Stimulated activated naive CD8-positive, alpha-beta T cell treated with anti-CD3 and anti-CD28 coated beads, Interleukin-15, amount 100 ng/mL, for 72 hours (primary cell): ENCODE data around the gene DEFB125.
"Not testable (repeated sequence)": the region's sequence is repeated elsewhere in the genome, so short reads cannot be mapped to it uniquely, and the experiment has no call there.

Experiments used
- ATAC-seq: fragments of 150-1000 bp; cut with Tn5 transposase; 2 replicates; pipeline ENCODE4 v1.10.0; 2021; ENCODE audit warnings: mild to moderate bottlenecking, moderate library complexity
- DNase-seq, 2 donors: peaks; one replicate each; pipeline ENCODE4 v3.0.0; 2021 to 2022
- H3K27ac Mint-ChIP-seq, 2 donors: one replicate each; pipeline ENCODE4 v1.8.0; 2022; ENCODE audit warnings: mild to moderate bottlenecking in 2 of 2, mixed read lengths in 2 of 2, moderate library complexity in 2 of 2
- H3K27me3 Mint-ChIP-seq: one replicate; pipeline ENCODE4 v1.8.0; 2022; ENCODE audit warnings: mixed read lengths
- H3K4me1 Mint-ChIP-seq: one replicate; pipeline ENCODE4 v1.8.0; 2022; ENCODE audit warnings: mild to moderate bottlenecking, mixed read lengths
- H3K4me3 Mint-ChIP-seq, 2 donors: one replicate each; pipeline ENCODE4 v1.8.0; 2022; ENCODE audit warnings: mild to moderate bottlenecking in 2 of 2, mixed read lengths in 2 of 2, moderate library complexity in 1 of 2
- H3K9me3 Mint-ChIP-seq, 2 donors: one replicate each; pipeline ENCODE4 v1.8.0; 2022; ENCODE audit warnings: mixed read lengths in 2 of 2

DEFB125 gene

DNA sequence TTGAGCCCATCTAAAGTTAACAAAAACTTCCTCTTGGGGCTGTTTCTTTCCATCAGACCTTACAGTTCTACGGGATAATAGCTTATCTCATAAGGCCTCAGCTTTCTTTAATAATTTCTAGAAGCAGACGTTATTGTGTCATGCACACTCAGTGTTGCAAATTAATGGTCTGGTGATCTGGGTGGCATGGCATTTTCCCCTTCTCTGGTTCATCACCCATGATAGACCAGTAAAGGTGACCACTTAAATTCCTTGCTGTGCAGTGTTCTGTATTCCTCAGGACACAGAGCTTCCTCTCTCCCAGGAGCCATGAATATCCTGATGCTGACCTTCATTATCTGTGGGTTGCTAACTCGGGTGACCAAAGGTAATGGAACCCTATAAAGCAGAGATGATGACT lies at the start of gene DEFB125:
TSS of gene DEFB125 (plus strand) at position 272 of the 400 bp plus-strand sequence. CDS start at position 310, 38 bp downstream.
- DNase-seq (no peak), ATAC-seq (no peak)
- H3K4me3 Mint-ChIP-seq: no peak within 1 kb of the TSS
- peaks cover 63% of the 10 kb centered on the region for H3K27me3 Mint-ChIP-seq
- H3K4me1 Mint-ChIP-seq: no peaks in the 10 kb centered on the region
- no peaks in the 10 kb centered on the region for H3K9me3 Mint-ChIP-seq
- no peak within 1 kb of the TSS for H3K27ac Mint-ChIP-seq

DNA sequence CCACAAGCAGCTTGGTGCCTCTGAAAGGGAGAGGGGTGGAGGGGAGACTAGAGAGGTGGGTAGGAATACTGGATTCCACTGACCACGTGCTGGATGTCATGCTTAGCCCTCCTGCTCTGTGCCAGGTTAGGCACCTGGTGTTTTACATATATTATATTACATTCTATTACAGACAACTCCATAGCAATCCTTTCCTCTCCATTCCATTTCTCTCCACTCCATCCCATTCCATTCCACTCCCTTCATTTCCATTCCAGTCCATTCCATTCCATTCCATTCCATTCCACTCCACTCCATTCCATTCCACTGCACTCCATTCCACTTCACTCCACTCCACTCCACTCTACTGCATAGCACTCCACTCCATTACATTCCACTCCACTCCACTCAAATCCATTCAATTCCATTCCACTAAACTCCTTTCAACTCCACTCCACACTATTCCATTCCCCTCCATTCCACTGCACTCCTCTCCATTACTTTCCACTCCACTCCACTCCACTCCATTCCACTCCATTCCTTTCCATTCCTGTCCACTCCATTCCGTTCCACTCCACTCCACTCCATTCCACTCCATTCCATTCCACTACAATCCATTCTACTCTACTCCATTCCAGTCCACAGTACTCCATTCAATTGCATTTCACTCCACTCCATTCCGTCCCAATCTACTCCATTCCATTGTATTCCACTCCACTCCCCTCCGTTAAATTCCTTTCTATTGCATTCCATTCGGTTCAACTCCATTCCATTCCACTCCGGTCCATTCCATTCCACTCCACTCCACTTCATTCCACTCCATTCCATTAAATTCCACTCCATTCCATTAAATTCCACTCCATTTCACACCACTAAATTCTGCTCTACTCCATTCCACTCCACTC lies 27.2 kb upstream of the DEFB125 start:
- no peaks in the 10 kb centered on the region for H3K4me1 Mint-ChIP-seq
- DNase-seq (no peak), ATAC-seq (no peak)
- H3K27me3 Mint-ChIP-seq: no peaks in the 10 kb centered on the region
- no peak overlapping the region for H3K4me3 Mint-ChIP-seq
- H3K27ac Mint-ChIP-seq: no peak overlapping the region
- H3K9me3 Mint-ChIP-seq: no peaks in the 10 kb centered on the region

- DNase-seq: no peak
Measured at GRCh38 chr20:61230-61629, 26.2 kb upstream of the DEFB125 start.

GRCh38 chr20:61757-62156 lies 25.7 kb upstream of the DEFB125 start:
- H3K4me1 Mint-ChIP-seq: no peaks in the 10 kb centered on the region
- ATAC-seq (no peak), DNase-seq (no peak)
- H3K27me3 Mint-ChIP-seq: no peaks in the 10 kb centered on the region
- H3K9me3 Mint-ChIP-seq: no peaks in the 10 kb centered on the region
- H3K27ac Mint-ChIP-seq: no peak overlapping the region
- H3K4me3 Mint-ChIP-seq: no peak overlapping the region

More at GRCh38 chr20:61230-61629, 26.2 kb upstream of the DEFB125 start:
- H3K27ac Mint-ChIP-seq: no peak overlapping the region
- no peak overlapping the region for H3K4me3 Mint-ChIP-seq
- H3K9me3 Mint-ChIP-seq: no peaks in the 10 kb centered on the region
- H3K27me3 Mint-ChIP-seq: no peaks in the 10 kb centered on the region
- H3K4me1 Mint-ChIP-seq: no peaks in the 10 kb centered on the region
- ATAC-seq: no peak

DNA sequence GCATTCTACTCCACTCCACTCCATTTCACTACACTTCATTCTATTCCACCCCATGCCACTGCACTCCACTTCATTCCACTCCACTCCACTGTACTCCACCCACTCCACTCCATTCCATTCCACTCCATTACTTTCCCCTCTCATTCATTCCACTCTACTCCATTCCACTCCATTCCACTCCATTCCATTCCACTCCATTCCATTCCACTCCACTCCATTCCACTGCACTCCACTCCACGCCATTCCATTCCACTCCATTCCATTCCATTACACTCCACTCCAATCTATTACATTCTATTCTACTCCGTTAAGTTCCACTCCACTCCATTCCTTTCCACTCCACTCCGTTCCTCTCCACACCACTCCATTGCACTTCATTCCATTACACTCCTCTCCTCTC lies 25.0 kb upstream of the DEFB125 start:
- no peak overlapping the region for H3K4me3 Mint-ChIP-seq
- H3K9me3 Mint-ChIP-seq: no peaks in the 10 kb centered on the region
- no peak for ATAC-seq
- H3K4me1 Mint-ChIP-seq: no peaks in the 10 kb centered on the region
- H3K27me3 Mint-ChIP-seq: no peaks in the 10 kb centered on the region
- no peak overlapping the region for H3K27ac Mint-ChIP-seq
- no peak for DNase-seq

- DNase-seq (no peak), ATAC-seq (no peak)
- Mint-ChIP-seq H3K4me1 (no peaks in the 10 kb centered on the region), H3K9me3 (no peaks in the 10 kb centered on the region), H3K4me3 (no peak overlapping the region), H3K27me3 (peaks cover 1% of the 10 kb centered on the region), H3K27ac (no peak overlapping the region)
Measured at GRCh38 chr20:64026-64603, 23.4 kb upstream of the DEFB125 start.

GRCh38 chr20:64766-65322 lies 22.6 kb upstream of the DEFB125 start:
- peaks cover 6% of the 10 kb centered on the region for H3K27me3 Mint-ChIP-seq
- no peaks in the 10 kb centered on the region for H3K4me1 Mint-ChIP-seq
- no peak for DNase-seq
- H3K4me3 Mint-ChIP-seq: no peak overlapping the region
- H3K27ac Mint-ChIP-seq: no peak overlapping the region
- no peaks in the 10 kb centered on the region for H3K9me3 Mint-ChIP-seq
- no peak for ATAC-seq

DNA sequence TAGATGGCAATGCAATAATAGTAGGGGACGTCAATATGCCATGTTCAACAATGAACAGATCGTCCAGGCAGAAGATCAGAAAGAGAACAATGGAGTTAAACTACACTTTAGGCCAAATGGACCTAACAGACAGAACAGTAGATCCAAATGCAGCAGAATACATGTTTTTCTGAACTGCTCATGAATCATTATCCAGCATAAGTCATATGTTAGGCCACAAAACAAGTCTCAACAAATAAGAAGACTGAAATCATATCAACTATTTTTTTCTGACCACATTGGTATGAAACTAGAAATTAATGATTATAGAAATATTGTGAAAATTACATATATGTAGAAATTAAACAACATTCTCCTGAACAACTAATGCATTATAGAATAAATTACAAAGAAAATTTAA lies 10.2 kb upstream of the DEFB125 start:
- Mint-ChIP-seq H3K27me3 (peaks cover 59% of the 10 kb centered on the region), H3K27ac (no peak overlapping the region), H3K4me3 (no peak overlapping the region), H3K4me1 (no peaks in the 10 kb centered on the region), H3K9me3 (peaks cover 20% of the 10 kb centered on the region in 2 donors)
- no peak for ATAC-seq
- DNase-seq: no peak

DNA sequence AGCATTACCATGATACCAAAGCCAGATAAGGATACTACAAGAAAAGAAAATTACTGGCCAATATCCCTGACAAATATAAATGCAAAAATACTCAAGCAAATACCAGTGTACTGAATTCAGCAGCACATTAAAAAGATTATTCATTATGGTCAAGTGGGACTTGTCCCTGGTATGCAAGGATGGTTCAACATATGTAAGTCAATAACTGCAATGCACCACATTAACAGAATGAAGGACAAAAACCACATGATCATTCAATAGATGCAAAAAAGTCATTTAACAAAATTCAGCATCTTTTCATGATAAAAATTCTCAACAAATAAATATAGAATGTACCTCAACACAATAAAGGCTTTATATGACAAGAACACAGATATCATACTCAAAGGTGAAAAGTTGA lies 9.1 kb upstream of the DEFB125 start:
- no peaks in the 10 kb centered on the region for H3K4me1 Mint-ChIP-seq
- peaks cover 56% of the 10 kb centered on the region for H3K27me3 Mint-ChIP-seq
- ATAC-seq: no peak
- no peak overlapping the region for H3K27ac Mint-ChIP-seq
- no peak for DNase-seq
- no peak overlapping the region for H3K4me3 Mint-ChIP-seq
- peaks cover 20% of the 10 kb centered on the region in 2 donors for H3K9me3 Mint-ChIP-seq

DNA sequence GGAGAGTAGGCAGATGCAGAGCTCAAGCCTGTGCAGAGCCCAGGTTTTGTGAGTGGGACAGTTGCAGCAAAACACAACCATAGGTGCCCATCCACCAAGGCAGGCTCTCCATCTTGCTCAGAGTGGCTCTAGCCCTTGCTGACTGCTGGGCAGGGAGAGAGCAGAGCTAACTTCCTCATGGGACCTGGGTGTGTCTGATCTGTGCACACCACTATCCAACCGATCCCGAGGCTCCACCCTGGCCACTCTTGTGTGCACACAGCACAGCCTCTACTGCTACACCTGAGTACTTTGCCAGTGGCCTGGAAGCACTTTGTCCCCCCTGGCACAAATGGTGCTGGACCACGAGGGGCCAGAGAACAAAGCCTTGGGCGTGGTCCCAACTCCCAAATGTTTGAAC lies 7.9 kb upstream of the DEFB125 start:
- ATAC-seq: no peak
- Mint-ChIP-seq H3K4me3 (no peak overlapping the region), H3K9me3 (peaks cover 18 to 20% of the 10 kb centered on the region in 2 donors), H3K27ac (no peak overlapping the region), H3K27me3 (peaks cover 58% of the 10 kb centered on the region), H3K4me1 (no peaks in the 10 kb centered on the region)
- no peak for DNase-seq

DNA sequence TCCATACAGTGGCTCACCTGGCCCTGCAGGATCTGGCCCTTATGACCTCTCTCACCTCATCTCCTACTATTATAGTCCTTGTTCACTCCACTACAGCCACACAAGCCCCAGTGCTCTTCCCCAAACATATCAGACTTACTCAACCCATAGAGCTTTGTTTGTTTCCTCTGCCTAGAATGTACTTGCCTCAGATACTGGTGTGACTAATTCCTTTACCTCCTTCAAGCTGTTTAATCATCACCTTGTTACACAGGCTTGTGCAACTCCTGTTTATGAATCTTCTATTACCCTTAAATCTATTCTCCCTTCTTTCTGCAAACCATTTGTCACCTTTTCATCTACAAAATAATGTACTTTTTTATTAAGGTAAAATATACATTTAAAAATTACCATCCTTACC lies 3.2 kb downstream of the DEFB125 start:
- Mint-ChIP-seq H3K9me3 (peaks cover 11 to 12% of the 10 kb centered on the region in 2 donors), H3K4me1 (no peaks in the 10 kb centered on the region), H3K27me3 (peaks cover 72% of the 10 kb centered on the region), H3K4me3 (no peak overlapping the region), H3K27ac (no peak overlapping the region)
- DNase-seq (no peak), ATAC-seq (no peak)

GRCh38 chr20:93641-94040 lies 6.2 kb downstream of the DEFB125 start:
- H3K9me3 Mint-ChIP-seq: peaks cover 19 to 20% of the 10 kb centered on the region in 2 donors
- H3K4me3 Mint-ChIP-seq: no peak overlapping the region
- no peak overlapping the region for H3K27ac Mint-ChIP-seq
- no peaks in the 10 kb centered on the region for H3K4me1 Mint-ChIP-seq
- peaks cover 49% of the 10 kb centered on the region for H3K27me3 Mint-ChIP-seq
- no peak for DNase-seq
- ATAC-seq: no peak

GRCh38 chr20:95215-95614 lies 7.7 kb downstream of the DEFB125 start:
- no peak overlapping the region for H3K4me3 Mint-ChIP-seq
- DNase-seq (no peak), ATAC-seq (no peak)
- peaks cover 41% of the 10 kb centered on the region for H3K27me3 Mint-ChIP-seq
- no peaks in the 10 kb centered on the region for H3K4me1 Mint-ChIP-seq
- H3K27ac Mint-ChIP-seq: no peak overlapping the region
- H3K9me3 Mint-ChIP-seq: peaks cover 19 to 20% of the 10 kb centered on the region in 2 donors

GRCh38 chr20:97691-98090 lies 10.2 kb downstream of the DEFB125 start:
- H3K27me3 Mint-ChIP-seq: peaks cover 36% of the 10 kb centered on the region
- H3K9me3 Mint-ChIP-seq: peaks cover 19 to 20% of the 10 kb centered on the region in 2 donors
- H3K27ac Mint-ChIP-seq, ATAC-seq, H3K4me3 Mint-ChIP-seq, H3K4me1 Mint-ChIP-seq, DNase-seq: not testable (repeated sequence)

- DNase-seq (no peak), ATAC-seq (no peak)
- Mint-ChIP-seq H3K4me1 (no peaks in the 10 kb centered on the region), H3K9me3 (no peaks in the 10 kb centered on the region), H3K27me3 (peaks cover 49% of the 10 kb centered on the region), H3K27ac (no peak overlapping the region), H3K4me3 (no peak overlapping the region)
Measured at GRCh38 chr20:101975-102374, 14.5 kb downstream of the DEFB125 start.

DNA sequence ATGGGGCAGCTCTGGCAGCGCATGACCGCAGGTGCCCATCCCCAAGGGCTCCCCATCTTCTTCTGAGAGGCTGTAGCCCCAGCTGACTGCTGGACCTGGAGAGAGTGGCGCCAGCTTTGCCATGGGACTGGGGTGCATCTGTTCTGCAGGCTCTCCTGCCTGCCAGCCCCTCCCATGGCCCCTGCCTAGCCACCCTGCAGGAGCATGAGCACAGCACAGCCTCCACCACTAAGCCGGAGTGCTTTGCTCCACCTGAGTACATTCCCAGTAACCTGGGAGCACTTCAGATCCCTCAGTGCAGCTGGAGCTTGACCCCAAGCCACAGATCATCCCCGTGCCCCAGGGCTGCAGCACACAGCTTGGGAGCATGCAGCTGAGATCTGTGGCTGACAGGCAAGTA lies 16.0 kb downstream of the DEFB125 start:
- H3K4me1 Mint-ChIP-seq: no peaks in the 10 kb centered on the region
- H3K27ac Mint-ChIP-seq: no peak overlapping the region
- DNase-seq (no peak), ATAC-seq (no peak)
- H3K27me3 Mint-ChIP-seq: peaks cover 64% of the 10 kb centered on the region
- H3K9me3 Mint-ChIP-seq: no peaks in the 10 kb centered on the region
- H3K4me3 Mint-ChIP-seq: no peak overlapping the region
